MM.1S (cell line): ENCODE measurements around the gene PUS3.

Source experiments
- DNase-seq: peaks from one replicate; pipeline ENCODE4 v3.0.0-alpha.2; 2015
- H2AFZ ChIP-seq: fragments of 300-600 bp; sonication (generic); 2 replicates; pipeline ENCODE4 v1.6.0; 2016; ENCODE audit warnings: antibody characterized with exemption, low read length
- H3F3A ChIP-seq: fragments of 300-600 bp; sonication (generic); 2 replicates; pipeline ENCODE4 v1.6.1; 2016; ENCODE audit warnings: mild to moderate bottlenecking, antibody characterized with exemption, low read length, moderate library complexity, mixed read lengths; ENCODE audit not compliant: insufficient read depth
- H3K27ac ChIP-seq: fragments of 300-600 bp; sonication (generic); 2 replicates; pipeline ENCODE4 v1.5.1; 2016; ENCODE audit warnings: mild to moderate bottlenecking, low read length
- H3K27me3 ChIP-seq: fragments of 300-600 bp; sonication (generic); replicated peaks from 2 replicates; pipeline ENCODE4 v1.6.0; 2016; ENCODE audit warnings: low read length; ENCODE audit not compliant: insufficient read depth
- H3K36me3 ChIP-seq: fragments of 300-600 bp; sonication (generic); replicated peaks from 2 replicates; pipeline ENCODE4 v1.6.1; 2016; ENCODE audit warnings: mild to moderate bottlenecking, low read length, mixed read lengths; ENCODE audit not compliant: insufficient read depth
- H3K4me1 ChIP-seq: fragments of 300-600 bp; sonication (generic); 2 replicates; pipeline ENCODE4 v1.6.1; 2016; ENCODE audit warnings: low read length, mixed read lengths
- H3K4me2 ChIP-seq: fragments of 300-600 bp; sonication (generic); 2 replicates; pipeline ENCODE4 v1.6.0; 2016; ENCODE audit warnings: low read depth, low read length
- H3K4me3 ChIP-seq: fragments of 300-600 bp; sonication (generic); 2 replicates; pipeline ENCODE4 v1.5.1; 2016; ENCODE audit warnings: low read length, mixed read lengths
- H3K79me2 ChIP-seq: fragments of 300-600 bp; sonication (generic); 2 replicates; pipeline ENCODE4 v1.6.1; 2016; ENCODE audit warnings: mixed run types, low read length, mixed read lengths
- H3K9ac ChIP-seq: fragments of 300-600 bp; sonication (generic); 2 replicates; pipeline ENCODE4 v1.6.1; 2016; ENCODE audit warnings: low read length, mixed read lengths
- H3K9me2 ChIP-seq: fragments of 300-600 bp; sonication (generic); replicated peaks from 2 replicates; pipeline ENCODE4 v1.6.1; 2016; ENCODE audit warnings: mild to moderate bottlenecking, low read length, mixed read lengths; ENCODE audit not compliant: insufficient read depth
- H3K9me3 ChIP-seq: fragments of 300-600 bp; sonication (generic); replicated peaks from 2 replicates; pipeline ENCODE4 v1.6.1; 2016; ENCODE audit warnings: mild to moderate bottlenecking, low read length, mixed read lengths; ENCODE audit not compliant: insufficient read depth
- H4K20me1 ChIP-seq: fragments of 300-600 bp; sonication (generic); 2 replicates; pipeline ENCODE4 v1.6.1; 2016; ENCODE audit warnings: mild to moderate bottlenecking, low read length, moderate library complexity, mixed read lengths; ENCODE audit not compliant: insufficient read depth
- CTCF ChIP-seq: fragments of 300-600 bp; sonication (generic); IDR thresholded peaks from 2 replicates; pipeline ENCODE4 v1.5.1; 2016; ENCODE audit warnings: antibody characterized with exemption, low read length, mixed read lengths
- EZH2 ChIP-seq: fragments of 300-600 bp; sonication (generic); optimal IDR thresholded peaks from 2 replicates; pipeline ENCODE3; 2017; ENCODE audit warnings: low read depth, mild to moderate bottlenecking, antibody characterized with exemption, low read length, mixed read lengths
- EZH2phosphoT487 ChIP-seq: fragments of 300-600 bp; sonication (generic); IDR thresholded peaks from 2 replicates; pipeline ENCODE4 v1.6.1; 2018; ENCODE audit warnings: antibody characterized with exemption, low read length

Gene PUS3

GRCh38 chr11:125934473-125934872 is 31.5 kb upstream of the PUS3 start:
- no peaks in the 10 kb centered on the region for H4K20me1 ChIP-seq
- H3K4me2 ChIP-seq = no peak overlapping the region
- no peaks in the 10 kb centered on the region for H3K27me3 ChIP-seq
- H2AFZ ChIP-seq = no peak overlapping the region
- TF ChIP-seq EZH2 (no peak), CTCF (no peak), EZH2phosphoT487 (no peak)
- no peaks in the 10 kb centered on the region for H3K36me3 ChIP-seq
- no peak overlapping the region for H3K9ac ChIP-seq
- H3K4me1 ChIP-seq = no peaks in the 10 kb centered on the region
- no peak overlapping the region for H3K4me3 ChIP-seq
- no peak for DNase-seq
- H3K9me3 ChIP-seq = no peaks in the 10 kb centered on the region
- H3K79me2 ChIP-seq = no peaks in the 10 kb centered on the region
- no peaks in the 10 kb centered on the region for H3F3A ChIP-seq
- H3K9me2 ChIP-seq = no peaks in the 10 kb centered on the region
- H3K27ac ChIP-seq = no peak overlapping the region

DNA sequence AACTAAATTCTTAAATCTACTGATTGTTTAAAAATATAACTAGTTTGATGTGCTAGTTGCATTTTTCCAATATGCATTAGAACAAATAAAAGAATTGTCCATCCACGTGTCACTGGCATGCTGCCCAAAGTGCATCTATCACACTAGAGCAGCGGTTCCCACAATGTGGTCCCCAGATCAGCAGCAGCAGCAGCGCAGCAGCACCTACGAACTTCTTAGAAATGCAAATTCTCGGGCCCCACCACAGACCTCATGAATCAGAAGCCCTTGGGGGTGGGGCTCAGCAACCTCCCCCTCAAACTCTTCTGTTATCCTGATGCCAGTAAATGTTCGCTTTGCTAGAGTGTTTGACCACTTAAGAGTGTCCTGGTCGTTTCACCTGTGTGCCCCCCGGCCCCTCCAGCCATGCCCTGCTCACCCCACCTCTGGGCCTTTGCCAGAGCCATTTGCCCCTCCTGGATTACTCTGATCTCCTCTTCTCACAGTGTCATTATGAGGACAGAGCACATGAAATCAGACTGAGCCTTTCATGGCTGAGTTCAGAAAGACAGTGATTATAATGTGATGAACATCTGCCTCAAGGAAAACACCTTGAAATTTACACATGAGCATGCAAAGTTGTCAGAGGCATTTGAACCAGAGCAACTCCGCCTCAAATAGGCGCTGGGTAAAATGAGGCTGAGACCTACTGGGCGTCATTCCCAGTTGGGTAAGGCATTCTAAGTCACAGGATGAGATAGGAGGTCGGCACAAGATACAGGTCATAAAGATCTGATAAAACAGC is 30.2 kb upstream of the PUS3 start:
- H3K4me2 ChIP-seq = no peak overlapping the region
- no peak overlapping the region for H3K9ac ChIP-seq
- H3K4me1 ChIP-seq = no peaks in the 10 kb centered on the region
- H3K9me3 ChIP-seq = no peaks in the 10 kb centered on the region
- no peak for TF ChIP-seq EZH2phosphoT487
- no peak for TF ChIP-seq CTCF
- no peak for TF ChIP-seq EZH2
- H3K27ac ChIP-seq = no peak overlapping the region
- H2AFZ ChIP-seq = no peak overlapping the region
- H3K27me3 ChIP-seq = no peaks in the 10 kb centered on the region
- H4K20me1 ChIP-seq = no peaks in the 10 kb centered on the region
- H3K9me2 ChIP-seq = no peaks in the 10 kb centered on the region
- no peaks in the 10 kb centered on the region for H3F3A ChIP-seq
- no peak overlapping the region for H3K4me3 ChIP-seq
- DNase-seq = no peak
- no peaks in the 10 kb centered on the region for H3K36me3 ChIP-seq
- H3K79me2 ChIP-seq = no peaks in the 10 kb centered on the region

DNA sequence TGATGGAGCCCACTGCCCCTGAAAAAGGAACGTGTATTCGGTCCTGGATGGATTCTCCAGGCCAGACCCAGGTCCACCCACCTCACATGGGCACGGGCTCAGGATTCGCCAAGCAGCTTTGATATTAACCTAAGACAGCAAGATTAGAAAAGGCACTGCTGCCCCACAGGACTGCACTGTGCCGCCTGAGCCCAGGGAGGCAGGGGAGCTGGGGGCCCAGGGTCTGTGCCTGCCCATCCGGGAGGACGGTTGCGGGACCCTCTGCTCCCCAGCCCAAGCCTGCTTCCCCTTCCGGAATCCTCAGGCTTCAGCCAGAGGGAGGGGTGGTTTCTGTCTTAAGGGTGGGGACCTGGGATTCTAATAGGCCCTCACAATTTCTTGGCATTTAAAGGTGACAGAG is 29.3 kb upstream of the PUS3 start:
- Histone ChIP-seq H3K79me2 (no peaks in the 10 kb centered on the region), H3K9me3 (no peaks in the 10 kb centered on the region), H3F3A (no peaks in the 10 kb centered on the region), H3K4me1 (no peaks in the 10 kb centered on the region), H3K27ac (no peak overlapping the region), H3K36me3 (no peaks in the 10 kb centered on the region), H2AFZ (no peak overlapping the region), H3K9me2 (no peaks in the 10 kb centered on the region), H3K9ac (no peak overlapping the region), H4K20me1 (no peaks in the 10 kb centered on the region), H3K4me3 (no peak overlapping the region), H3K27me3 (no peaks in the 10 kb centered on the region), H3K4me2 (no peak overlapping the region)
- TF ChIP-seq EZH2phosphoT487 = no peak
- TF ChIP-seq CTCF = no peak
- TF ChIP-seq EZH2 = no peak
- no peak for DNase-seq
